ENCODE results near the gene ELN.

GRCh38 chr7:73984481-73985205 lies 43.3 kb upstream of the ELN start:
- TF ChIP-seq CTCF (IDR thresholded peaks at IDR 0.05; ENCODE audit: low read depth, low read length) (no peak), EZH2phosphoT487 (IDR thresholded peaks at IDR 0.05; ENCODE audit: low read depth) (no peak)
